Measurements from ENCODE around the gene SRC.

DNA sequence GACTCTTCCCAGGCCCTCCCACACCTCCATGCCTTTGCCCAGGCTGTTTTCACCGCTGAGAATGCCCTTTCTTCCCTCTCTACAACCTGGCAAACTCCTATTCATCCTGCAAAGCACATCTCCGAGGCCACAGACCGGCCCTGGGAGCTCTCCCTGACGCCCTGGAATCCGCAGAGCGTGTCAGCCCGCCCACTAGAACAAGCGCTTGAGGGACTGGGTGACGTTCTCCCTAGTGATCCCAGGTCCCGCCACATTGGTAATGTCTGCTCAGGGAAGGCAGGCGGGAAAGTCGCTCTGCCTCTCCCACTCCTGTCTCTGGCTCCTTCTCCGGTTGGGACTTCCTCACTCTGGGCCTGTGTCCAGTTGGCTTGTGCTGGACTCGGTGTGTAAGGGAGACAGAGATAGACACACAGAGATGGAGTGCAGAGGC is 61.6 kb downstream of the SRC start:
- TF ChIP-seq, protein P1, sequence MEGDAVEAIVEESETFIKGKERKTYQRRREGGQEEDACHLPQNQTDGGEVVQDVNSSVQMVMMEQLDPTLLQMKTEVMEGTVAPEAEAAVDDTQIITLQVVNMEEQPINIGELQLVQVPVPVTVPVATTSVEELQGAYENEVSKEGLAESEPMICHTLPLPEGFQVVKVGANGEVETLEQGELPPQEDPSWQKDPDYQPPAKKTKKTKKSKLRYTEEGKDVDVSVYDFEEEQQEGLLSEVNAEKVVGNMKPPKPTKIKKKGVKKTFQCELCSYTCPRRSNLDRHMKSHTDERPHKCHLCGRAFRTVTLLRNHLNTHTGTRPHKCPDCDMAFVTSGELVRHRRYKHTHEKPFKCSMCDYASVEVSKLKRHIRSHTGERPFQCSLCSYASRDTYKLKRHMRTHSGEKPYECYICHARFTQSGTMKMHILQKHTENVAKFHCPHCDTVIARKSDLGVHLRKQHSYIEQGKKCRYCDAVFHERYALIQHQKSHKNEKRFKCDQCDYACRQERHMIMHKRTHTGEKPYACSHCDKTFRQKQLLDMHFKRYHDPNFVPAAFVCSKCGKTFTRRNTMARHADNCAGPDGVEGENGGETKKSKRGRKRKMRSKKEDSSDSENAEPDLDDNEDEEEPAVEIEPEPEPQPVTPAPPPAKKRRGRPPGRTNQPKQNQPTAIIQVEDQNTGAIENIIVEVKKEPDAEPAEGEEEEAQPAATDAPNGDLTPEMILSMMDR (IDR thresholded peaks at IDR 0.05) = no peak
- TF ChIP-seq POLR2AphosphoS5 (IDR thresholded peaks at IDR 0.05) (no peak), POLR2A (IDR thresholded peaks at IDR 0.05) (no peak)

All from prostate gland (tissue), 2 donors.